GM23338 (cell line): ENCODE data around the gene SIL1.

Experiments used
- CREB1 ChIP-seq: fragments of 250-450 bp; sonication (Bioruptor Pico); IDR thresholded peaks from 2 replicates; pipeline ENCODE4 v1.5.0; 2020; ENCODE audit warnings: low read depth, mild to moderate bottlenecking, moderate library complexity
- EZH2 ChIP-seq: fragments of 200-600 bp; sonication (generic); IDR thresholded peaks from one replicate; pipeline ENCODE4 v1.8.0; 2017; ENCODE audit warnings: antibody characterized with exemption, mild to moderate bottlenecking, low read depth; ENCODE audit not compliant: unreplicated experiment
- EZH2phosphoT487 ChIP-seq: fragments of 200-600 bp; sonication (generic); IDR thresholded peaks from one replicate; pipeline ENCODE4 v1.8.1; 2018; ENCODE audit warnings: antibody characterized with exemption; ENCODE audit not compliant: unreplicated experiment
- JUNB ChIP-seq: IDR thresholded peaks from one replicate; pipeline ENCODE4 v1.6.1; 2016; ENCODE audit warnings: antibody characterized with exemption; ENCODE audit not compliant: unreplicated experiment
- POLR2AphosphoS5 ChIP-seq: IDR thresholded peaks from 2 replicates; pipeline ENCODE4 v1.6.1; 2016; ENCODE audit warnings: antibody characterized with exemption, low read depth
- STAT1 ChIP-seq: IDR thresholded peaks from one replicate; pipeline ENCODE4 v1.6.1; 2016; ENCODE audit warnings: antibody characterized with exemption; ENCODE audit not compliant: unreplicated experiment
- ZNF114 ChIP-seq: fragments of 250-450 bp; sonication (Bioruptor Pico); IDR thresholded peaks from 2 replicates; pipeline ENCODE4 v1.5.0; 2020; ENCODE audit warnings: mild to moderate bottlenecking, moderate library complexity
- ZNF331 ChIP-seq: fragments of 250-450 bp; sonication (Bioruptor Pico); IDR thresholded peaks from 2 replicates; pipeline ENCODE4 v1.5.0; 2020; ENCODE audit warnings: low read depth, mild to moderate bottlenecking, moderate library complexity
- TF ChIP-seq, protein P1 (sequence below), 2 experiments: fragments of 200-600 bp in 1 of 2; sonication (generic) in 1 of 2; conservative IDR thresholded peaks; 2 replicates each; pipeline versions ENCODE4 v1.5.1 to v1.6.1; 2016 to 2017; ENCODE audit warnings: antibody characterized with exemption in 2 of 2, low read depth in 2 of 2, mild to moderate bottlenecking in 2 of 2, moderate library complexity in 1 of 2
- TF ChIP-seq, protein P2 (sequence below): IDR thresholded peaks from one replicate; pipeline ENCODE4 v1.6.1; 2018; ENCODE audit warnings: antibody characterized with exemption; ENCODE audit not compliant: unreplicated experiment
- TF ChIP-seq, protein P3 (sequence below): fragments of 250-450 bp; sonication (Bioruptor Pico); IDR thresholded peaks from 2 replicates; pipeline ENCODE4 v1.5.0; 2020; ENCODE audit warnings: mild to moderate bottlenecking, moderate library complexity
- TF ChIP-seq, protein P4 (sequence below): IDR thresholded peaks from 2 replicates; pipeline ENCODE4 v1.6.1; 2016; ENCODE audit warnings: antibody characterized with exemption

DNA sequence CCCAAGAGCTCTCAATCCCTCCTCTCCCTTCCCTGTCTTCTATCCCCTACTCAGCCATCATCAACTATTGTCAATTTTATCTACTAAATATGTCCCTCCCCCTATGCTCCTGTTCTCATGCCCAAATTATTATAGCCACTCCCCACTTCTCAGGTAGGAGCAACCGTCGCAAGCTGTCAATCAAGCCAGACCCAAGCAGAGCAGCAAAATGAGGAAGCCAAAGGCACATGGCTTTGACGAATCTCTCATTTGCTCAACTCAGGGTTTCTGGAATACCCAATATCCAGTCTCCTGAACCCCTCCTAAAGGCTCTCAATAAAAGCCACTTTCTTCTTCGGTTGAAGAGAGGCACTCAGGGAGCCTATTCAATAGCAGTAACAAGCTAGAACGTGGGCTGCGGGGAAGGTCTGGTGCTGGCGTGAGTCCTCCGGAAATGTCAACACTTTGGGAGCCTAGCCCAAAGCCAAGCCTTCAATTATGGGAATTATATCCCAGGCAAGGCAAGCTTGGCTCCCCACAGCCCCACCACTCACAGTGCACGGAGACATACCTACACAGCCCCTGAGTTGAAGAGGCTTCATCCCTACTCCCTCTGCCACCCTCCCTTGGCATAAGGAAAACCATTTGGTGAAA lies 47.7 kb downstream of the SIL1 start:
- TF ChIP-seq, protein P1, sequence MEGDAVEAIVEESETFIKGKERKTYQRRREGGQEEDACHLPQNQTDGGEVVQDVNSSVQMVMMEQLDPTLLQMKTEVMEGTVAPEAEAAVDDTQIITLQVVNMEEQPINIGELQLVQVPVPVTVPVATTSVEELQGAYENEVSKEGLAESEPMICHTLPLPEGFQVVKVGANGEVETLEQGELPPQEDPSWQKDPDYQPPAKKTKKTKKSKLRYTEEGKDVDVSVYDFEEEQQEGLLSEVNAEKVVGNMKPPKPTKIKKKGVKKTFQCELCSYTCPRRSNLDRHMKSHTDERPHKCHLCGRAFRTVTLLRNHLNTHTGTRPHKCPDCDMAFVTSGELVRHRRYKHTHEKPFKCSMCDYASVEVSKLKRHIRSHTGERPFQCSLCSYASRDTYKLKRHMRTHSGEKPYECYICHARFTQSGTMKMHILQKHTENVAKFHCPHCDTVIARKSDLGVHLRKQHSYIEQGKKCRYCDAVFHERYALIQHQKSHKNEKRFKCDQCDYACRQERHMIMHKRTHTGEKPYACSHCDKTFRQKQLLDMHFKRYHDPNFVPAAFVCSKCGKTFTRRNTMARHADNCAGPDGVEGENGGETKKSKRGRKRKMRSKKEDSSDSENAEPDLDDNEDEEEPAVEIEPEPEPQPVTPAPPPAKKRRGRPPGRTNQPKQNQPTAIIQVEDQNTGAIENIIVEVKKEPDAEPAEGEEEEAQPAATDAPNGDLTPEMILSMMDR (conservative IDR thresholded peaks at IDR 0.05; ENCODE audit: low read depth in 2 of 2), result no peak
- TF ChIP-seq EZH2 (no peak), POLR2AphosphoS5 (no peak), JUNB (no peak), EZH2phosphoT487 (no peak), ZNF331 (no peak), CREB1 (CRISPR knock-in tag) (no peak), ZNF114 (no peak), STAT1 (no peak)
- TF ChIP-seq, protein P2, sequence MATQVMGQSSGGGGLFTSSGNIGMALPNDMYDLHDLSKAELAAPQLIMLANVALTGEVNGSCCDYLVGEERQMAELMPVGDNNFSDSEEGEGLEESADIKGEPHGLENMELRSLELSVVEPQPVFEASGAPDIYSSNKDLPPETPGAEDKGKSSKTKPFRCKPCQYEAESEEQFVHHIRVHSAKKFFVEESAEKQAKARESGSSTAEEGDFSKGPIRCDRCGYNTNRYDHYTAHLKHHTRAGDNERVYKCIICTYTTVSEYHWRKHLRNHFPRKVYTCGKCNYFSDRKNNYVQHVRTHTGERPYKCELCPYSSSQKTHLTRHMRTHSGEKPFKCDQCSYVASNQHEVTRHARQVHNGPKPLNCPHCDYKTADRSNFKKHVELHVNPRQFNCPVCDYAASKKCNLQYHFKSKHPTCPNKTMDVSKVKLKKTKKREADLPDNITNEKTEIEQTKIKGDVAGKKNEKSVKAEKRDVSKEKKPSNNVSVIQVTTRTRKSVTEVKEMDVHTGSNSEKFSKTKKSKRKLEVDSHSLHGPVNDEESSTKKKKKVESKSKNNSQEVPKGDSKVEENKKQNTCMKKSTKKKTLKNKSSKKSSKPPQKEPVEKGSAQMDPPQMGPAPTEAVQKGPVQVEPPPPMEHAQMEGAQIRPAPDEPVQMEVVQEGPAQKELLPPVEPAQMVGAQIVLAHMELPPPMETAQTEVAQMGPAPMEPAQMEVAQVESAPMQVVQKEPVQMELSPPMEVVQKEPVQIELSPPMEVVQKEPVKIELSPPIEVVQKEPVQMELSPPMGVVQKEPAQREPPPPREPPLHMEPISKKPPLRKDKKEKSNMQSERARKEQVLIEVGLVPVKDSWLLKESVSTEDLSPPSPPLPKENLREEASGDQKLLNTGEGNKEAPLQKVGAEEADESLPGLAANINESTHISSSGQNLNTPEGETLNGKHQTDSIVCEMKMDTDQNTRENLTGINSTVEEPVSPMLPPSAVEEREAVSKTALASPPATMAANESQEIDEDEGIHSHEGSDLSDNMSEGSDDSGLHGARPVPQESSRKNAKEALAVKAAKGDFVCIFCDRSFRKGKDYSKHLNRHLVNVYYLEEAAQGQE, result no peak
- TF ChIP-seq, protein P3, sequence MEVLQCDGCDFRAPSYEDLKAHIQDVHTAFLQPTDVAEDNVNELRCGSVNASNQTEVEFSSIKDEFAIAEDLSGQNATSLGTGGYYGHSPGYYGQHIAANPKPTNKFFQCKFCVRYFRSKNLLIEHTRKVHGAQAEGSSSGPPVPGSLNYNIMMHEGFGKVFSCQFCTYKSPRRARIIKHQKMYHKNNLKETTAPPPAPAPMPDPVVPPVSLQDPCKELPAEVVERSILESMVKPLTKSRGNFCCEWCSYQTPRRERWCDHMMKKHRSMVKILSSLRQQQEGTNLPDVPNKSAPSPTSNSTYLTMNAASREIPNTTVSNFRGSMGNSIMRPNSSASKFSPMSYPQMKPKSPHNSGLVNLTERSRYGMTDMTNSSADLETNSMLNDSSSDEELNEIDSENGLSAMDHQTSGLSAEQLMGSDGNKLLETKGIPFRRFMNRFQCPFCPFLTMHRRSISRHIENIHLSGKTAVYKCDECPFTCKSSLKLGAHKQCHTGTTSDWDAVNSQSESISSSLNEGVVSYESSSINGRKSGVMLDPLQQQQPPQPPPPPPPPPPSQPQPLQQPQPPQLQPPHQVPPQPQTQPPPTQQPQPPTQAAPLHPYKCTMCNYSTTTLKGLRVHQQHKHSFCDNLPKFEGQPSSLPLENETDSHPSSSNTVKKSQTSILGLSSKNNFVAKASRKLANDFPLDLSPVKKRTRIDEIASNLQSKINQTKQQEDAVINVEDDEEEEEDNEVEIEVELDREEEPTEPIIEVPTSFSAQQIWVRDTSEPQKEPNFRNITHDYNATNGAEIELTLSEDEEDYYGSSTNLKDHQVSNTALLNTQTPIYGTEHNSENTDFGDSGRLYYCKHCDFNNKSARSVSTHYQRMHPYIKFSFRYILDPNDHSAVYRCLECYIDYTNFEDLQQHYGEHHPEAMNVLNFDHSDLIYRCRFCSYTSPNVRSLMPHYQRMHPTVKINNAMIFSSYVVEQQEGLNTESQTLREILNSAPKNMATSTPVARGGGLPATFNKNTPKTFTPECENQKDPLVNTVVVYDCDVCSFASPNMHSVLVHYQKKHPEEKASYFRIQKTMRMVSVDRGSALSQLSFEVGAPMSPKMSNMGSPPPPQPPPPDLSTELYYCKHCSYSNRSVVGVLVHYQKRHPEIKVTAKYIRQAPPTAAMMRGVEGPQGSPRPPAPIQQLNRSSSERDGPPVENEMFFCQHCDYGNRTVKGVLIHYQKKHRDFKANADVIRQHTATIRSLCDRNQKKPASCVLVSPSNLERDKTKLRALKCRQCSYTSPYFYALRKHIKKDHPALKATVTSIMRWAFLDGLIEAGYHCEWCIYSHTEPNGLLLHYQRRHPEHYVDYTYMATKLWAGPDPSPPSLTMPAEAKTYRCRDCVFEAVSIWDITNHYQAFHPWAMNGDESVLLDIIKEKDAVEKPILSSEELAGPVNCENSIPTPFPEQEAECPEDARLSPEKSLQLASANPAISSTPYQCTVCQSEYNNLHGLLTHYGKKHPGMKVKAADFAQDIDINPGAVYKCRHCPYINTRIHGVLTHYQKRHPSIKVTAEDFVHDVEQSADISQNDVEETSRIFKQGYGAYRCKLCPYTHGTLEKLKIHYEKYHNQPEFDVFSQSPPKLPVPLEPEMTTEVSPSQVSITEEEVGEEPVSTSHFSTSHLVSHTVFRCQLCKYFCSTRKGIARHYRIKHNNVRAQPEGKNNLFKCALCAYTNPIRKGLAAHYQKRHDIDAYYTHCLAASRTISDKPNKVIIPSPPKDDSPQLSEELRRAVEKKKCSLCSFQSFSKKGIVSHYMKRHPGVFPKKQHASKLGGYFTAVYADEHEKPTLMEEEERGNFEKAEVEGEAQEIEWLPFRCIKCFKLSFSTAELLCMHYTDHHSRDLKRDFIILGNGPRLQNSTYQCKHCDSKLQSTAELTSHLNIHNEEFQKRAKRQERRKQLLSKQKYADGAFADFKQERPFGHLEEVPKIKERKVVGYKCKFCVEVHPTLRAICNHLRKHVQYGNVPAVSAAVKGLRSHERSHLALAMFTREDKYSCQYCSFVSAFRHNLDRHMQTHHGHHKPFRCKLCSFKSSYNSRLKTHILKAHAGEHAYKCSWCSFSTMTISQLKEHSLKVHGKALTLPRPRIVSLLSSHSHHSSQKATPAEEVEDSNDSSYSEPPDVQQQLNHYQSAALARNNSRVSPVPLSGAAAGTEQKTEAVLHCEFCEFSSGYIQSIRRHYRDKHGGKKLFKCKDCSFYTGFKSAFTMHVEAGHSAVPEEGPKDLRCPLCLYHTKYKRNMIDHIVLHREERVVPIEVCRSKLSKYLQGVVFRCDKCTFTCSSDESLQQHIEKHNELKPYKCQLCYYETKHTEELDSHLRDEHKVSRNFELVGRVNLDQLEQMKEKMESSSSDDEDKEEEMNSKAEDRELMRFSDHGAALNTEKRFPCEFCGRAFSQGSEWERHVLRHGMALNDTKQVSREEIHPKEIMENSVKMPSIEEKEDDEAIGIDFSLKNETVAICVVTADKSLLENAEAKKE (CRISPR knock-in tag), result no peak
- TF ChIP-seq, protein P4, sequence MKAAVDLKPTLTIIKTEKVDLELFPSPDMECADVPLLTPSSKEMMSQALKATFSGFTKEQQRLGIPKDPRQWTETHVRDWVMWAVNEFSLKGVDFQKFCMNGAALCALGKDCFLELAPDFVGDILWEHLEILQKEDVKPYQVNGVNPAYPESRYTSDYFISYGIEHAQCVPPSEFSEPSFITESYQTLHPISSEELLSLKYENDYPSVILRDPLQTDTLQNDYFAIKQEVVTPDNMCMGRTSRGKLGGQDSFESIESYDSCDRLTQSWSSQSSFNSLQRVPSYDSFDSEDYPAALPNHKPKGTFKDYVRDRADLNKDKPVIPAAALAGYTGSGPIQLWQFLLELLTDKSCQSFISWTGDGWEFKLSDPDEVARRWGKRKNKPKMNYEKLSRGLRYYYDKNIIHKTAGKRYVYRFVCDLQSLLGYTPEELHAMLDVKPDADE, result no peak
